C4-2B (cell line): ENCODE results near the gene TRIM32.

Source experiments
- CTCF ChIP-seq: fragments of 450-650 bp; conservative IDR thresholded peaks from 2 replicates; pipeline ENCODE4 v1.5.1; 2017; ENCODE audit warnings: mild to moderate bottlenecking
- ZFX ChIP-seq: fragments of 450-650 bp; IDR thresholded peaks from 2 replicates; pipeline ENCODE4 v1.6.1; 2017

- TF ChIP-seq CTCF (no peak), ZFX (no peak)
Measured at GRCh38 chr9:116721411-116721810, 34.3 kb downstream of the TRIM32 start.
